ENCODE results near the gene CAMSAP1.

The CAMSAP1 gene

DNA sequence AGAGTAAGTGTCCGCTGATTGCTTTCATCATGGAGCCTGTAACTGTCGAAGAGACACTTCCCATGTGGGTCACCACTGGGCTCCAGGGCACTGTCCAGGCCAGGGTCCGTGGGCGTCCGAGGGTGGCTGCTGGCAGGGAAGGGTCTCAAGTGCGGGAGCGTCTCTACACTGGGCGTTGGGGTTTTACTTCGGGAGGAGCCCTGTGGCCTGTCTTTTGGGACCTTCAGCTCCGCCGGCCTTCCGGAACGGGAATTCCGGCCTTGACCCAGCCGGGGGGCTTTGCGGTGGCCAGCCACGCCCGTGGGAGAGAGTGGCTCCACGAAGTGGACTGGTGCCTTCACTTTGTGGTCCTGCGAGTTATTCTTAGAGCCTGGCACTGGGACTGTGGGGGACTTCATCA lies 86.2 kb downstream of the CAMSAP1 start:
- no peak for DNase-seq (ENCODE audit: low read depth)
- TF ChIP-seq CTCF (IDR thresholded peaks at IDR 0.05; ENCODE audit: insufficient read depth, low read depth, low read length, missing control alignments), result no peak
- H3K4me3 ChIP-seq (ENCODE audit: low read depth, low read length), result no peak overlapping the region

DNA sequence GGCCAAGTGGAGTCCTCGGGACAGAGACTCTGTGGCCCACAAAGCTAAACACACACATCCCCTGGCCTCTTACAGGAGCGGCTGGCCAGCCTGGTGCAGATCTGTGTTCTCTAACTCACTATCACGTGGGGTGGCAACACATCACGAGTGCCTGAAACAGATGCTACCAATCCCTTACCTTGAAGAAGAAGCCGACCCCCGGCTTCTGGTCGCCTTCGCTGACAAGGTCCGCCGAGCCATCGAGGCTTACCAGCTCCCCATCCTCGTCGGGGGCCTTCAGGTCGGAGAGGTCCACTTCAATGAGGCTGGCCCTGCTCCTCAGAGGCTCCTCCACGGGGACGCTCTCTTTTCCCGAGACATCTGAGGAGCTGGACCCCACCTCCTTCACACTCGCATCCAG lies 86.7 kb downstream of the CAMSAP1 start:
- no peak for TF ChIP-seq CTCF (IDR thresholded peaks at IDR 0.05; ENCODE audit: insufficient read depth, low read depth, low read length, missing control alignments)
- no peak for DNase-seq (ENCODE audit: low read depth)
- no peak overlapping the region for H3K4me3 ChIP-seq (ENCODE audit: low read depth, low read length)

- TF ChIP-seq CTCF (IDR thresholded peaks at IDR 0.05; ENCODE audit: insufficient read depth, low read depth, low read length, missing control alignments), result no peak
- no peak for DNase-seq (ENCODE audit: low read depth)
- no peak overlapping the region for H3K4me3 ChIP-seq (ENCODE audit: low read depth, low read length)
Measured at GRCh38 chr9:135819905-135820304, 87.4 kb downstream of the CAMSAP1 start.

DNA sequence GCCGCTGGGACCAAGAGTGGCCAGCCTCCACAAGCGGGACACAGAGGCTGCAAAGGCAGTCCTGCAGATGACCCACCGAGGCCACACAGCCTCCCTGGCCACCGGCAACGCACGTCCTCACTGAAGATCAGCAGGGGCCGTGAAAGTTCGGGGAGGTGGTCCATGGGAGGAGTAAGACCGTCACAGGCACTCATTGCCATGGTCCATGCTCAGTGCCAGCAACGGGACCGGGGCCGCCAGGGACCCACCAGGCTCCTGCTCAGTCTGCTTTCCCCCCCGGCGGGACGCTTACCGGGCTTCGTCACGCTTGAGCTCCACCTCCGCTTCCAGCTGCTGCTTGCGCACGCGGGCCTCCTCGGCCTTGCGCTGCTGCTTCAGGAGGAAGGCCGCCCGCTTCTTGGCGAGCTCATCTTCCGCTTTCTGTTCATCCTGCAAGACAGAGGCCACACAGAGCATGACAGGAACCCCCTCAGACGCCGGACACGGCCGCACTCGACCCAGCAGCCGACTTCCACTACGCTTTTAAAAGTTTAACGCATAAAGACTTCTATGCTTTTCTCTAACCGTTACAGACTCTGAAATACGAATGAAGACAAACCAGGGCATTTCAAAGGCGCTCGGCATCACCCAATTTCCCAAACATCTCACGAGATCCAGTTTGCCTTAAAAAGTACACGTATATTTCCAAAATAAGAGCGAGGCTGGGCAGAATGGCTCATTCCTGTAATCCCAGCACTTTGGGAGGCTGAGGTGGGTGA lies 88.4 kb downstream of the CAMSAP1 start:
- H3K4me3 ChIP-seq (ENCODE audit: low read depth, low read length), result no peak overlapping the region
- TF ChIP-seq CTCF (IDR thresholded peaks at IDR 0.05; ENCODE audit: insufficient read depth, low read depth, low read length, missing control alignments), result no peak
- no peak for DNase-seq (ENCODE audit: low read depth)

GRCh38 chr9:135817951-135818717 lies 89.2 kb downstream of the CAMSAP1 start:
- no peak overlapping the region for H3K4me3 ChIP-seq (ENCODE audit: low read depth, low read length)
- no peak for TF ChIP-seq CTCF (IDR thresholded peaks at IDR 0.05; ENCODE audit: insufficient read depth, low read depth, low read length, missing control alignments)
- DNase-seq (ENCODE audit: low read depth), result no peak

DNA sequence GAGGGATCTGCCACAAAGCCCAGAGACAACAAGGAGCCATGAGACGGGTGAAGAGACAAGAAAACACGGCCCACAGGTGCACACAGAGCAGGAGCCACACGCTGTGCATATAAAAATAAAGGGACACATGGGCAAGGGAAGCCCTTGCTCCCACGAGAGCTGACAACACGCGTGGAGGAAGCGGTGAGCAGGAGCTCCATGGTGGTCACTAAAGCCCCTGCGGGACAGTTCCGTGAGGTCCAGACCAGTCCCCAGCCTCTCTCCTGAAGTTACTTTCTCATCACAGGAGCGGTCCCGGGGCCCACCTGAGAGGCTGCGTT lies 90.7 kb downstream of the CAMSAP1 start:
- TF ChIP-seq CTCF (IDR thresholded peaks at IDR 0.05; ENCODE audit: insufficient read depth, low read depth, low read length, missing control alignments), result no peak
- H3K4me3 ChIP-seq (ENCODE audit: low read depth, low read length), result no peak overlapping the region
- DNase-seq (ENCODE audit: low read depth), result no peak
